ENCODE data around the gene PAX5.

The PAX5 gene

DNA sequence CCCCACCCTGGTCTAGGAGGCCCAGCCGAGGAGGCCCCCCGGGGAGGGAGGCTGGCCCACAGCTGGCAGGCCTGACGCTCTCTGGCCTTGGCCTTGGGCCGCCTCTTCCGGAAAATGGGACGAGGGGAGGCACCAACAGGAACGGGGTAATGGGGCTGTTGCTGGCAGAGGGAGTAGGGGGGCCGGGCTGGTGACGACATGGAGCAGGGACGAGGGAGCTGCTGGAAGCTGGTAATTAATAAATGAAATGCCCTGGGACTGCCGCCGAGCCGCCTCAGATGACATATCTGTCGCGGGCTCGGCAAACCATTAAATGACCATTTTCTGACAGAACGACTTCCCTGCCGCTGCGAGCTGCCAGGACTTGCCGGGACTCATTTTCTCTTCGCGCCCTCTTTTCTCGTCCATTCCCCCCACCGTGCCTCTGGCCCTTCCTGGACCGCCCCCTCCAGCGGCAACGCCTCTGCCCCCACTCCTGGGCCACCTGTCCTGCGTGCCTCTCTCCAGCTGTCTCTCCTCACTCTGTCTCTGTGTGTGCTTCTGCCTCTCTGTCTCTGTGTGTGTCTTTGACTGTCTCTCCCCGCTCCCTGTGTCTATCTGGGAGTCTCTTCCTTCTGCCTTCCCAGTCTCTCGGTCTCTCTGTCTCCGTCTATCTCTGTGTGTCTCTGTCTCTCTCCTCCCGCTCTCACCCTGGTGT lies 215.7 kb downstream of the PAX5 start:
- Histone ChIP-seq H3K4me1 (ENCODE audit: control insufficient read depth, insufficient read depth, low read length) (no peaks in the 10 kb centered on the region), H3K9me3 (ENCODE audit: control insufficient read depth, insufficient read depth, low read depth, low read length) (no peaks in the 10 kb centered on the region), H3K4me3 (ENCODE audit: low read depth, low read length) (no peak overlapping the region), H3K27ac (ENCODE audit: extremely low read depth, low read depth, low read length) (no peak overlapping the region), H3K36me3 (ENCODE audit: control insufficient read depth in 2 of 2, insufficient read depth in 1 of 2, low read length in 2 of 2) (no peaks in the 10 kb centered on the region)
- ChIA-PET POLR2A (no interaction called here), CTCF (interaction anchor here (0.5 kb wide), 1 partner anchor 90 kb away, joined by 3 read pairs; no protein-coding TSS in a partner anchor)
- TF ChIP-seq ZFP3 (tag by site-specific recombination; IDR thresholded peaks at IDR 0.05; ENCODE audit: low read depth) (no peak), AEBP2 (tag by site-specific recombination; IDR thresholded peaks at IDR 0.05; ENCODE audit: borderline replicate concordance) (no peak), ZNF423 (tag by site-specific recombination; IDR thresholded peaks at IDR 0.05) (no peak)

DNA sequence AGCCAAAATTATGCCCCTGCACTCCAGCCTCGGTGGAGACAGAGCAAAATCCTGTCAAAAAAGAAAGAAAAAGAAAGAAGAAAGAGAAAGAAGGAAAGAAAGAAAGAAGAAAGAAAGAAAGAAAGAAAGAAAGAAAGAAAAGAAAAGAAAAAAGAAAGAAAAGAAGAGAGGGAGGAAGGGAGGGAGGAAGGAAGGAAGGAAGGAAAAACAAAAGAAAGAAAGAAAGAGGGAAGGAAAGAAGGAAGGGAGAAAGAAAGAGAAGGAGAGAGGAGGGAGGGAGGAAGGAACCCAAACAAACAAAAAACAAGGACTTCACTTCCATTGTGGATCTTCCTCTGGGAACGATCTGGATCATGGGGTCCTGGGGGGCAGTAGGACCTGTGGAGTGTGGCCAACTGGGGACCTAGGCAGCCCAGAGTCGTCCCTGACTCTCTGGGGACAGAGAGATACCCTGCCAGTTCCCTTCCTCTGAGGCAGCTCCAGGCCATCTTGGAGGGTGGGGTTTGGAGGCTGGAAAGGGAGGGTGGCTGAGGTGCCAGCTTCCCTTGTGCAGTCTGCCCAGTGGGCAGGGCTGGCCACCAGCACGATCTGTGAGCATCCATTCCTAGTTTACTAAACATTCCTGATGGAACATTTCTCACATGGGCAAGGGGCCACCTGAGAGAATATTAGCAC lies 216.8 kb downstream of the PAX5 start:
- TF ChIP-seq ZNF488 (tag by site-specific recombination; IDR thresholded peaks at IDR 0.05), result no peak
- no peak for TF ChIP-seq ZNF292 (tag by site-specific recombination; IDR thresholded peaks at IDR 0.05; ENCODE audit: borderline replicate concordance, low read depth)
- peak; percentile 90 for TF ChIP-seq ZNF366 (tag by site-specific recombination; conservative IDR thresholded peaks at IDR 0.05)
- TF ChIP-seq ZNF155 (tag by site-specific recombination; IDR thresholded peaks at IDR 0.05), result no peak
- no peaks in the 10 kb centered on the region for H3K4me1 ChIP-seq (ENCODE audit: control insufficient read depth, insufficient read depth, low read length)
- H3K27ac ChIP-seq (ENCODE audit: extremely low read depth, low read depth, low read length), result no peak overlapping the region
- H3K36me3 ChIP-seq (ENCODE audit: control insufficient read depth in 2 of 2, insufficient read depth in 1 of 2, low read length in 2 of 2), result no peaks in the 10 kb centered on the region
- H3K9me3 ChIP-seq (ENCODE audit: control insufficient read depth, insufficient read depth, low read depth, low read length), result no peaks in the 10 kb centered on the region
- ChIA-PET CTCF (interaction anchor here (0.7 kb wide), 1 partner anchor 590 kb away, joined by 3 read pairs; no protein-coding TSS in a partner anchor), POLR2A (no interaction called here)
- no peak overlapping the region for H3K4me3 ChIP-seq (ENCODE audit: low read depth, low read length)

DNA sequence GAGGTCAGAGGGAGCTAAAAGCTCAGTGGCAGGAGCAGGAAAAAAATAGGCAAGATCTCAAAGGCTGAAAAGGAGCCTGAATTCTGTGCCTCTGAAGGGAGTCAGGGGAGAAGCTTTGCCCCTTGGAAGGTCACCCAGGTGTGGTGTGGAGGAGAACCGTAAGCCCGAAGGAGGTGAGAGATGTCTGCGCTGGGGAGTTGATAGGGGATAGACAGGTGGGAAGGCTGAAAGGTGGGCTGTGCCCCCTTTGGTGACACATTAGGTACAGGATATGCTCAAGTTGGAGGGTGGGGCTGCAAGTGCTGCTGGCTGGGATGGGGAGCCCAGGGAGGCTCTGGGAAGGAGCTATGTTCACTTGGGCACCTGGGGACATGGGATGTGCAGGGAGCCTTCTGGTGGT lies 217.7 kb downstream of the PAX5 start:
- CTCF ChIA-PET, result no interaction called here

More for the DNA sequence above, 217.7 kb downstream of the PAX5 start:
- H3K27ac ChIP-seq (ENCODE audit: extremely low read depth, low read depth, low read length), result no peak overlapping the region
- TF ChIP-seq ZNF701 (tag by site-specific recombination; IDR thresholded peaks at IDR 0.05) (no peak), ZNF292 (tag by site-specific recombination; IDR thresholded peaks at IDR 0.05; ENCODE audit: borderline replicate concordance, low read depth) (no peak), ZNF324 (tag by site-specific recombination; IDR thresholded peaks at IDR 0.05) (no peak), MEIS1 (CRISPR knock-in tag; IDR thresholded peaks at IDR 0.05; ENCODE audit: borderline replicate concordance) (no peak), ZNF239 (tag by site-specific recombination; IDR thresholded peaks at IDR 0.05) (no peak), ZNF670 (tag by site-specific recombination; IDR thresholded peaks at IDR 0.05; ENCODE audit: low read depth) (no peak), RBAK (tag by site-specific recombination; IDR thresholded peaks at IDR 0.05) (no peak), ZNF23 (tag by site-specific recombination; IDR thresholded peaks at IDR 0.05; ENCODE audit: borderline replicate concordance) (no peak), ZBTB26 (tag by site-specific recombination; optimal IDR thresholded peaks at IDR 0.05) (no peak), ZNF302 (tag by site-specific recombination; IDR thresholded peaks at IDR 0.05; ENCODE audit: low read depth) (no peak), SP3 (tag by site-specific recombination; IDR thresholded peaks at IDR 0.05) (no peak), GLI4 (tag by site-specific recombination; IDR thresholded peaks at IDR 0.05) (no peak), ZNF24 (tag by site-specific recombination; IDR thresholded peaks at IDR 0.05) (no peak), HOXA7 (CRISPR knock-in tag; IDR thresholded peaks at IDR 0.05; ENCODE audit: borderline replicate concordance) (no peak), SETDB1 (IDR thresholded peaks at IDR 0.05; ENCODE audit: insufficient read length, low read length) (no peak), ZNF155 (tag by site-specific recombination; IDR thresholded peaks at IDR 0.05) (no peak), ZNF311 (tag by site-specific recombination; IDR thresholded peaks at IDR 0.05; ENCODE audit: borderline replicate concordance) (no peak), KLF9 (tag by site-specific recombination; IDR thresholded peaks at IDR 0.05; ENCODE audit: low read depth) (no peak)
- TF ChIP-seq, protein P1, sequence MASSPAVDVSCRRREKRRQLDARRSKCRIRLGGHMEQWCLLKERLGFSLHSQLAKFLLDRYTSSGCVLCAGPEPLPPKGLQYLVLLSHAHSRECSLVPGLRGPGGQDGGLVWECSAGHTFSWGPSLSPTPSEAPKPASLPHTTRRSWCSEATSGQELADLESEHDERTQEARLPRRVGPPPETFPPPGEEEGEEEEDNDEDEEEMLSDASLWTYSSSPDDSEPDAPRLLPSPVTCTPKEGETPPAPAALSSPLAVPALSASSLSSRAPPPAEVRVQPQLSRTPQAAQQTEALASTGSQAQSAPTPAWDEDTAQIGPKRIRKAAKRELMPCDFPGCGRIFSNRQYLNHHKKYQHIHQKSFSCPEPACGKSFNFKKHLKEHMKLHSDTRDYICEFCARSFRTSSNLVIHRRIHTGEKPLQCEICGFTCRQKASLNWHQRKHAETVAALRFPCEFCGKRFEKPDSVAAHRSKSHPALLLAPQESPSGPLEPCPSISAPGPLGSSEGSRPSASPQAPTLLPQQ (tag by site-specific recombination; IDR thresholded peaks at IDR 0.05), result no peak
- no peaks in the 10 kb centered on the region for H3K4me1 ChIP-seq (ENCODE audit: control insufficient read depth, insufficient read depth, low read length)
- no peaks in the 10 kb centered on the region for H3K9me3 ChIP-seq (ENCODE audit: control insufficient read depth, insufficient read depth, low read depth, low read length)
- POLR2A ChIA-PET, result no interaction called here
- no peak overlapping the region for H3K4me3 ChIP-seq (ENCODE audit: low read depth, low read length)
- H3K36me3 ChIP-seq (ENCODE audit: control insufficient read depth in 2 of 2, insufficient read depth in 1 of 2, low read length in 2 of 2), result no peaks in the 10 kb centered on the region

All from HEK293 (cell line).